Gastroesophageal sphincter (tissue), 3 donors: ENCODE measurements around the gene PKN1.

Experiments used
- CTCF ChIP-seq, 4 experiments: fragments of 200-600 bp in 2 of 4; fragments of 450-650 bp in 2 of 4; sonication (generic) in 1 of 4; IDR thresholded peaks; one replicate each; pipeline ENCODE4 v1.5.1; 2017 to 2019; ENCODE audit warnings: antibody characterized with exemption in 4 of 4, mild to moderate bottlenecking in 2 of 4, moderate library complexity in 2 of 4
- EP300 ChIP-seq: sonication (generic); formaldehyde crosslinking; IDR thresholded peaks from one replicate; pipeline ENCODE4 v1.6.1; 2017; ENCODE audit warnings: antibody characterized with exemption, mild to moderate bottlenecking
- POLR2A ChIP-seq, 2 donors: fragments of 450-650 bp; IDR thresholded peaks; one replicate each; pipeline ENCODE4 v1.6.1; 2017; ENCODE audit warnings: antibody characterized with exemption in 2 of 2, mild to moderate bottlenecking in 2 of 2, moderate library complexity in 1 of 2
- POLR2AphosphoS5 ChIP-seq: sonication (generic); formaldehyde crosslinking; IDR thresholded peaks from one replicate; pipeline ENCODE4 v1.6.1; 2017; ENCODE audit warnings: antibody characterized with exemption

- TF ChIP-seq CTCF (IDR thresholded peaks at IDR 0.05), result no peak
- no peak for TF ChIP-seq POLR2A (IDR thresholded peaks at IDR 0.05)
- no peak for TF ChIP-seq POLR2AphosphoS5
- no peak for TF ChIP-seq EP300
Measured at GRCh38 chr19:14404312-14404711, 28.8 kb upstream of the PKN1 start.
